ENCODE data around the gene VAT1L. TPM values are rescaled to one million over a fixed set of nuclear protein-coding genes. Genes with fewer than 3 reads are reported as not detected.

Gene VAT1L
- total and polyA plus RNA-seq, 2 donors (not counting 3 experiments of a cell fraction or from before 2014, with no cell fraction given), result 0.46 to 1.5 TPM

DNA sequence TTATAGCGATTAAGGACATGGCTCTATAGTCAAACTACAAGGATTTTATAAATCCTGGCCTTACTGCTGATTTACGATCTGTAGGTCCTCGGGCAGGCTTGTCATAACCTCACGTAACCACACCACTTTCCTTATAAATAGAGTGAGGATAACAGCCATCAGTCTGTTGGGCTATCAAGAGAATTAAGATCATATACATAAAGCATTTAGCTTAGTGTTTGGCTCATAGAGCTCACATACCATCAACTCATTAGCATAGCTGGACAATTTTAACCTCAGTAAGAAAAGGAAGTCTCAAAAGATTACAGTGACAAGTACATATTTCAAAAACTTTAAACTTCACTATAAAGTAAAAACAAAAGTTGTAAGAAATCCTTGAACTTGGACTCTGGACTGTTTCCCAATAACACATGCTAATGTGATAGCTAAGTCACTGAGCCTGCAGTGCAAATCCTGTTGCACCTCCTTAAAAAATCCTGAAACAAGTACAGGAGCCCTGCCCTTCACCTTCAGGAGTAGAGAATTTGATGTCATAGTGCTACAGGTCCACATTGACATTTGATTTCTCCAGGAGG lies 213.2 kb downstream of the VAT1L start:
- no peaks in the 10 kb centered on the region for H3K4me1 ChIP-seq (ENCODE audit: control insufficient read depth, extremely low read depth, insufficient read depth, low read length)
- no peaks in the 10 kb centered on the region for H3K36me3 ChIP-seq (ENCODE audit: control insufficient read depth in 2 of 2, extremely low read depth in 1 of 2, insufficient read depth in 2 of 2, low read length in 2 of 2)
- H2AFZ ChIP-seq (ENCODE audit: low read depth, low read length), result no peak overlapping the region
- DNase-seq (ENCODE audit: low read depth, low spot score) (no peak), FAIRE-seq (no peak)
- no TSS peak for BruUV-seq (replicated peaks)
- no peak overlapping the region for H3K4me2 ChIP-seq (ENCODE audit: insufficient read depth, low read length)
- no peak overlapping the region for H3K4me3 ChIP-seq (replicated peaks in 1 of 3; ENCODE audit: insufficient read depth in 1 of 3, low read depth in 1 of 3, low read length in 3 of 3)
- H3K79me2 ChIP-seq (ENCODE audit: control insufficient read depth, insufficient read depth, low read length), result no peaks in the 10 kb centered on the region
- no peaks in the 10 kb centered on the region for H3K9me1 ChIP-seq (replicated peaks; ENCODE audit: control insufficient read depth, extremely low read depth, insufficient read depth, low read length)
- no peak for TF ChIP-seq POLR2AphosphoS5 (IDR thresholded peaks at IDR 0.05; ENCODE audit: insufficient read depth, low read depth, low read length)
- no peak for TF ChIP-seq POLR2A (IDR thresholded peaks at IDR 0.05; ENCODE audit: low read depth, low read length)
- H3K9ac ChIP-seq (replicated peaks; ENCODE audit: extremely low read depth, insufficient read depth, low read length), result no peak overlapping the region
- H3K9me3 ChIP-seq (replicated peaks; ENCODE audit: control insufficient read depth, insufficient read depth, low read length), result no peaks in the 10 kb centered on the region
- POLR2A ChIA-PET, result no interaction called here
- H3K27ac ChIP-seq (ENCODE audit: insufficient read depth, low read depth, low read length), result no peak overlapping the region
- intact Hi-C loops (cut with micrococcal nuclease), result loop anchor here (2.0 kb wide), 1 partner anchor 405 kb away; no protein-coding TSS in a partner anchor
- CTCF ChIA-PET, result interaction anchor here (0.7 to 2.9 kb wide), 6 partner anchors 9 to 327 kb away, joined by 3 to 34 read pairs (median 4); no protein-coding TSS in a partner anchor
- dilution Hi-C loops (cut with MboI; ENCODE audit: extremely low pct_ligation_motif_present, low sequenced_read_pairs), result no loop called here
- H3K27me3 ChIP-seq (ENCODE audit: control insufficient read depth in 2 of 2, insufficient read depth in 2 of 2, low read length in 2 of 2), result no peaks in the 10 kb centered on the region
- no peaks in the 10 kb centered on the region for H4K20me1 ChIP-seq (replicated peaks; ENCODE audit: control insufficient read depth, extremely low read depth, insufficient read depth, low read length)

DNA sequence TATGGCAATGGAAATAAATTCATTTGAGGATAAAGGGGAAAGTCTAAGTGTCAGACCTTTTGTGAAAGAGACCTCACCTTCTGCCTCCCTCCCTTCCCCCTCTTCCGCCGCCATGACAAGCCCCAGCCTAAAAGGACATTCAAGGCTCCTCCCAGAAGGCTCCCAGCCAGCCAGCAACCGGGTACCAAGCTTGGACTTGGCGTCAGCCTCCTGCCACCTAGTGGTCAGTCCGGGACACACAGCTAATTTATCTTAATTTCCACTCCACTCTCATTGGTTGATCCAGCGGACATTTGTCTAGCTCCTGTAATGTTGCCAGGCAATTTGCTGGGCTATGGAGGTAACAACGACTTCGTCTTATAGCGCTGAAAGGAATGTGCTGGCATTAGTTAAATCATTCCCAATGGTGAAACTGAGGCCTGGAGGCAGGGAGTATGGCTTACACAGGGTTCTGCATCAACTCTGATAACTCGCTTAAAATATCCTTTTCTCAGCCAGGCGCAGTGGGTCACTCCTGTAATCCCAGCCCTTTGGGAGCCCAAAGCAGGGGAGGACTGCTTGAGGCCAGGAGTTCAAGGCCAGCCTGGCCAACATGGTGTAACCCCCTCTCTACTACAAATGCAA lies 214.7 kb downstream of the VAT1L start:
- no peak overlapping the region for H2AFZ ChIP-seq (ENCODE audit: low read depth, low read length)
- ChIA-PET POLR2A (no interaction called here), CTCF (interaction anchor here (0.6 to 2.9 kb wide), 53 partner anchors 9 to 1599 kb away, joined by 3 to 34 read pairs (median 4); partner anchors contain the start of genes ADAMTS18, NUDT7 and WWOX)
- FAIRE-seq (peak; percentile 89), DNase-seq (ENCODE audit: low read depth, low spot score) (peak; percentile 88)
- H4K20me1 ChIP-seq (replicated peaks; ENCODE audit: control insufficient read depth, extremely low read depth, insufficient read depth, low read length), result no peaks in the 10 kb centered on the region
- no peaks in the 10 kb centered on the region for H3K4me1 ChIP-seq (ENCODE audit: control insufficient read depth, extremely low read depth, insufficient read depth, low read length)
- BruUV-seq (replicated peaks), result no TSS peak
- dilution Hi-C loops (cut with MboI; ENCODE audit: extremely low pct_ligation_motif_present, low sequenced_read_pairs), result no loop called here
- H3K79me2 ChIP-seq (ENCODE audit: control insufficient read depth, insufficient read depth, low read length), result no peaks in the 10 kb centered on the region
- H3K9me3 ChIP-seq (replicated peaks; ENCODE audit: control insufficient read depth, insufficient read depth, low read length), result no peaks in the 10 kb centered on the region
- no peak overlapping the region for H3K27ac ChIP-seq (ENCODE audit: insufficient read depth, low read depth, low read length)
- no peak overlapping the region for H3K4me3 ChIP-seq (replicated peaks in 1 of 3; ENCODE audit: insufficient read depth in 1 of 3, low read depth in 1 of 3, low read length in 3 of 3)
- TF ChIP-seq JUN (IDR thresholded peaks at IDR 0.05; ENCODE audit: borderline replicate concordance, insufficient read depth, insufficient read length, low read depth), result no peak
- TF ChIP-seq, protein P1, sequence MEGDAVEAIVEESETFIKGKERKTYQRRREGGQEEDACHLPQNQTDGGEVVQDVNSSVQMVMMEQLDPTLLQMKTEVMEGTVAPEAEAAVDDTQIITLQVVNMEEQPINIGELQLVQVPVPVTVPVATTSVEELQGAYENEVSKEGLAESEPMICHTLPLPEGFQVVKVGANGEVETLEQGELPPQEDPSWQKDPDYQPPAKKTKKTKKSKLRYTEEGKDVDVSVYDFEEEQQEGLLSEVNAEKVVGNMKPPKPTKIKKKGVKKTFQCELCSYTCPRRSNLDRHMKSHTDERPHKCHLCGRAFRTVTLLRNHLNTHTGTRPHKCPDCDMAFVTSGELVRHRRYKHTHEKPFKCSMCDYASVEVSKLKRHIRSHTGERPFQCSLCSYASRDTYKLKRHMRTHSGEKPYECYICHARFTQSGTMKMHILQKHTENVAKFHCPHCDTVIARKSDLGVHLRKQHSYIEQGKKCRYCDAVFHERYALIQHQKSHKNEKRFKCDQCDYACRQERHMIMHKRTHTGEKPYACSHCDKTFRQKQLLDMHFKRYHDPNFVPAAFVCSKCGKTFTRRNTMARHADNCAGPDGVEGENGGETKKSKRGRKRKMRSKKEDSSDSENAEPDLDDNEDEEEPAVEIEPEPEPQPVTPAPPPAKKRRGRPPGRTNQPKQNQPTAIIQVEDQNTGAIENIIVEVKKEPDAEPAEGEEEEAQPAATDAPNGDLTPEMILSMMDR (IDR thresholded peaks at IDR 0.05; ENCODE audit: extremely low read depth in 1 of 2, insufficient read depth in 1 of 2, low read depth in 1 of 2, low read length in 2 of 2), result peak; percentile 87 to 88
- TF ChIP-seq GATA2 (IDR thresholded peaks at IDR 0.05; ENCODE audit: insufficient read depth, insufficient read length, low read depth, low read length), result no peak
- no peaks in the 10 kb centered on the region for H3K27me3 ChIP-seq (ENCODE audit: control insufficient read depth in 2 of 2, insufficient read depth in 2 of 2, low read length in 2 of 2)
- intact Hi-C loops (cut with micrococcal nuclease), result loop anchor here (1.0 to 2.0 kb wide), 5 partner anchors 32 to 767 kb away; no protein-coding TSS in a partner anchor
- H3K9me1 ChIP-seq (replicated peaks; ENCODE audit: control insufficient read depth, extremely low read depth, insufficient read depth, low read length), result no peaks in the 10 kb centered on the region
- no peak overlapping the region for H3K4me2 ChIP-seq (ENCODE audit: insufficient read depth, low read length)
- no peaks in the 10 kb centered on the region for H3K36me3 ChIP-seq (ENCODE audit: control insufficient read depth in 2 of 2, extremely low read depth in 1 of 2, insufficient read depth in 2 of 2, low read length in 2 of 2)
- H3K9ac ChIP-seq (replicated peaks; ENCODE audit: extremely low read depth, insufficient read depth, low read length), result no peak overlapping the region
